Stimulated activated CD8-positive, alpha-beta memory T cell treated with anti-CD3 and anti-CD28 coated beads, Interleukin-2, amount 100 ng/mL, for 48 hours (primary cell): Measurements from ENCODE around the gene PRDM16.

Source experiments
- DNase-seq, 2 donors: peaks; one replicate each; pipeline ENCODE4 v3.0.0-alpha.2; 2020; ENCODE audit warnings: low read depth in 2 of 2

Gene PRDM16

GRCh38 chr1:3444298-3444697 lies 375.3 kb downstream of the PRDM16 start:
- no peak for DNase-seq

GRCh38 chr1:3444736-3445135 lies 375.7 kb downstream of the PRDM16 start:
- DNase-seq, result no peak

- no peak for DNase-seq
These were observed 381.3 kb downstream of the PRDM16 start for GRCh38 chr1:3450202-3450863.

- no peak for DNase-seq
These were observed 382.0 kb downstream of the PRDM16 start for GRCh38 chr1:3450983-3451382.

GRCh38 chr1:3451994-3452865 lies 383.2 kb downstream of the PRDM16 start:
- DNase-seq, result no peak

- DNase-seq, result no peak
These were observed 383.8 kb downstream of the PRDM16 start for GRCh38 chr1:3452866-3453175.

GRCh38 chr1:3453203-3453761 lies 384.3 kb downstream of the PRDM16 start:
- peak; percentile 48 to 71 for DNase-seq

- DNase-seq, result peak in 1 of 2 donors; percentile 15
These were observed 385.1 kb downstream of the PRDM16 start, which contains the start of gene ARHGEF16 for GRCh38 chr1:3453891-3454810. Gene ARHGEF16 (plus strand): TSS chr1:3454665. CDS start chr1:3463085, 8,420 bp downstream.

GRCh38 chr1:3454811-3455618 lies 386.0 kb downstream of the PRDM16 start:
- DNase-seq, result no peak

GRCh38 chr1:3455670-3456448 lies 386.9 kb downstream of the PRDM16 start:
- DNase-seq, result no peak

- DNase-seq, result no peak
These were observed 387.5 kb downstream of the PRDM16 start for GRCh38 chr1:3456449-3456963.

- DNase-seq, result no peak
These were observed 388.2 kb downstream of the PRDM16 start for GRCh38 chr1:3456964-3457909.

GRCh38 chr1:3457910-3458883 lies 389.2 kb downstream of the PRDM16 start:
- no peak for DNase-seq

GRCh38 chr1:3459051-3459908 lies 390.3 kb downstream of the PRDM16 start:
- no peak for DNase-seq

GRCh38 chr1:3459940-3460671 lies 391.1 kb downstream of the PRDM16 start:
- DNase-seq, result no peak

GRCh38 chr1:3460672-3461131 lies 391.7 kb downstream of the PRDM16 start:
- DNase-seq, result no peak
